Measurements from ENCODE around the gene DNM3.

DNM3 gene

GRCh38 chr1:171819946-171820345 lies 21.4 kb upstream of the DNM3 start:
- no peak for DNase-seq

GRCh38 chr1:171826973-171827372 lies 14.3 kb upstream of the DNM3 start:
- no peak for DNase-seq

- no peak for DNase-seq
These were observed 12.5 kb upstream of the DNM3 start for GRCh38 chr1:171828794-171829193.

GRCh38 chr1:171833091-171833825 lies 8.0 kb upstream of the DNM3 start:
- no peak for DNase-seq

- DNase-seq = no peak
These were observed 6.5 kb upstream of the DNM3 start for GRCh38 chr1:171834821-171835220.

GRCh38 chr1:171835891-171836290 lies 5.4 kb upstream of the DNM3 start:
- no peak for DNase-seq

GRCh38 chr1:171841931-171842761 lies 848 bp downstream of the DNM3 start:
- no peak for DNase-seq

GRCh38 chr1:171844381-171844780 lies 3.1 kb downstream of the DNM3 start:
- DNase-seq = no peak

- no peak for DNase-seq
These were observed 4.7 kb downstream of the DNM3 start for GRCh38 chr1:171845998-171846397.

GRCh38 chr1:171849245-171849898 lies 8.1 kb downstream of the DNM3 start:
- DNase-seq = no peak

GRCh38 chr1:171850651-171851350 lies 9.5 kb downstream of the DNM3 start:
- no peak for DNase-seq

GRCh38 chr1:171852272-171852671 lies 11.0 kb downstream of the DNM3 start:
- no peak for DNase-seq

GRCh38 chr1:171855381-171855780 lies 14.1 kb downstream of the DNM3 start:
- DNase-seq = no peak

GRCh38 chr1:171858696-171859095 lies 17.4 kb downstream of the DNM3 start:
- DNase-seq = no peak

GRCh38 chr1:171860696-171861095 lies 19.4 kb downstream of the DNM3 start:
- no peak for DNase-seq

- no peak for DNase-seq
These were observed 22.2 kb downstream of the DNM3 start for GRCh38 chr1:171863531-171863930.

GRCh38 chr1:171864308-171864707 lies 23.0 kb downstream of the DNM3 start:
- no peak for DNase-seq

- DNase-seq = no peak
These were observed 23.8 kb downstream of the DNM3 start for GRCh38 chr1:171865106-171865505.

- no peak for DNase-seq
These were observed 25.9 kb downstream of the DNM3 start for GRCh38 chr1:171867236-171867635.

- no peak for DNase-seq
These were observed 27.0 kb downstream of the DNM3 start for GRCh38 chr1:171868217-171868803.

GRCh38 chr1:171869097-171869496 lies 27.8 kb downstream of the DNM3 start:
- DNase-seq = no peak

- DNase-seq = no peak
These were observed 30.6 kb downstream of the DNM3 start for GRCh38 chr1:171871848-171872247.

GRCh38 chr1:171872430-171872829 lies 31.1 kb downstream of the DNM3 start:
- no peak for DNase-seq
